NCI-H526 (cell line): ENCODE results near the gene ITGAL.
A peak's percentile ranks its signal among the peaks of the same experiment; 100 is the strongest.
"Not testable (repeated sequence)": the region's sequence is repeated elsewhere in the genome, so short reads cannot be mapped to it uniquely, and the experiment has no call there.

Experiments
- DNase-seq, 2 experiments: peaks; one replicate each; lab custom pipeline; 2025; lab: John Stamatoyannopoulos, UW

Gene ITGAL

DNA sequence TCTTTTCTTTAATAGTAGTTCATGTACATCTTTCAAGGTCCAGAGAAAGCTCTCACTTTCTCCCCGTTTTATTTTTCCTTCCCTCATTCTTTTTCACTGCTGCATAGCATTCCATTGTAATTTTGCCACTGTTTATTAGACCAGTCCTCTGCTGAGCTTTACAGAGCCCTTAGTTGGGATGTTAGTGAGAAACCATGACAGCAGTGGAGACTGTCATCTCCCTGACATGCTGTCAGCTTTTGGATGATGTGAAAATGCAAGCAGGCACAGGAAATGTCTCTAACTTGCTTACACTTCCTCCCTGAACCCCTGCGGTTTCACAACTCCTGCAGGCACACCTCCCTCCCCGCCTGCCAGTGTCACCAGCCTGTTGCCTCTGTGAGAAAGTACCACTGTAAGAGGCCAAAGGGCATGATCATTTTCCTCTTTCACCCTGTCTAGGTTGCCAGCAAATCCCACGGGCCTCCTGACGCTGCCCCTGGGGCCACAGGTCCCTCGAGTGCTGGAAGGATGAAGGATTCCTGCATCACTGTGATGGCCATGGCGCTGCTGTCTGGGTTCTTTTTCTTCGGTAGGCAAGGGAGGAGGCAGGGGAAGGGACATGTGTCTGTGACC lies at the start of gene ITGAL:
TSS of gene ITGAL (plus strand) at position 415 of the 615 bp plus-strand sequence. CDS start at position 511, 96 bp downstream.
- no peak for DNase-seq

DNA sequence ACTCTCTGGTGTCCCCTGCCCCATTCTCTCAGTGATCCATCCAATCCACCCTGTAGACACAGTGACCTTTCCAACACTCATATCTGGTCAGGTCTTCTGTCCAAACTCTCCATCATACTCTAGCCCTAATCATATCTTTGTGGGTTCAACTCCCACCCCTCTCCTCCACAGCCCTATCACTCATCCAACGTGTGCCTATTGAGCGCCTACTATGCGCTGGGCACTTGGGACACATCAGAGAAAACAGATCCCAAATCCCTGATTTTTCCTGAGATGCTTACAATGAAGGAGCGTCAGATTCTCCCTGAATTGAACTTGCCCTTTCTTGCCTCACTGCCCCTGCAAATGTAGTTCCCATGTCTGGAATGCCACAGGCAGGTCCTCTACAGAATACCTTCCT lies 44.5 kb upstream of the ITGAL start:
- no peak for DNase-seq

GRCh38 chr16:30429418-30429677 lies 43.2 kb upstream of the ITGAL start:
- DNase-seq, result no peak

DNA sequence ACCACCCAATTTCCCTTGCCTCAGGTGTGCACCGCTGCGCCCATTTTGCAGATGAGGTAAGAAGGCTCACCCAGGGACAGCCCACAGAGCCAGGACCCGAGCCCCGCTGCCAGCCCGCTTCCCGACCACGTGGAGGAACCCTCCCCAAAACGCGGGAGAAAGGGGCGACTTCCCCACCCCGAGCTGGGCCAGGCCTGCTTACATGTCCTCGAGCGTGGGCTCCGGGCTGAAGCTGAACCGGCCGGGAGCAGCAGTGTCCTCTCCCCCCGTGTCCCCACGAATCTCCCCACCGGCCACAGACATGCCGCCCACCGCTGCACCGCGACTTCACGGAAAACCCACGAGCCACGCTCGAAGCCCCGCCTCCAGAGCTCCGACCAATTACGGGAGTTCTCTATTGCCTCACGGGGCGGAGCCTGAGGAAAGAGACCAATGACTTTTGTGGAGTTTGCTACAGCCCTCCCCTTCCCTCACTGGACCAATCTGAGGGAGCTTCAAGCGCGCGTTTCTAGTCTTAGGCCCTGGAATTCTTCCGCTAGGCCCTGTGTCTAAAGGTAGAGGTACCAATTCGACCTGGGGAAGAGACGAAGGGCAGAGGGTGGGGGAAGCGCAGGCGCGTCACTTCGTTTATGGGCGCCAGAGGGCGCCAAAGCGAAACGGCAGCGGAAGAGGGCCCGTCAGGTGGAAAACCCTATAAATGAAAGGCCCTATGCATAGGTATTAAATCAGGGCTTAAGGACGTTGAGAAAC lies 42.7 kb upstream of the ITGAL start, which contains the start of gene DCTPP1:
TSS of gene DCTPP1 (minus strand) at position 353 of the 750 bp plus-strand sequence. CDS start at position 303, 50 bp downstream.
- peak; percentile 99 for DNase-seq

DNA sequence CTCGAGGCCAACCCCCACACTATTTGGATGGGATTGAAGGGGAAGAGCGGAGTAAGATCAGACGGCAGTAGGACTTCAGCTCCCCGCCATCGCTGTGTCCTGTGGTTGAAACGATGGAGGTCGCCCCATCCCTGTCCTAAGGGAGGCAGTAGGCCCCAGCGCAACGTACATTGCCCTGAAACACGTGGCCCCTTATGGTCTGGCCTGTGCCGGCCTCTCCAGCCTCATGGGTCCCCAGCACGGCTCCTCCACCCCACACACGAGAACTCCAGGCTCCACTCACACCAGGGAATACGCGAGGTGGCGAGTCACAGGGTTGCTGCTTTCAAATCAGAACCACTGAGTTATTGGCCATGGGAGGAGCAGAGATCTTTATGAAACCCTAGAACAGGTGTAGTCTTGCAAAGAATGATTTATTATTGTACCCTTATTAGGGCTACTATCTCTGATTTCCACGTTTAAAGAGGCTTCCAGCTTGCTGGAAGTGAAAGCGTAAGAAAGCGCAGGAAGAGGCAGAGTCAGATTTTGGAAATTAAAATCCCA lies 42.0 kb upstream of the ITGAL start:
- peak in 1 of 2 experiments; percentile 60 for DNase-seq

DNA sequence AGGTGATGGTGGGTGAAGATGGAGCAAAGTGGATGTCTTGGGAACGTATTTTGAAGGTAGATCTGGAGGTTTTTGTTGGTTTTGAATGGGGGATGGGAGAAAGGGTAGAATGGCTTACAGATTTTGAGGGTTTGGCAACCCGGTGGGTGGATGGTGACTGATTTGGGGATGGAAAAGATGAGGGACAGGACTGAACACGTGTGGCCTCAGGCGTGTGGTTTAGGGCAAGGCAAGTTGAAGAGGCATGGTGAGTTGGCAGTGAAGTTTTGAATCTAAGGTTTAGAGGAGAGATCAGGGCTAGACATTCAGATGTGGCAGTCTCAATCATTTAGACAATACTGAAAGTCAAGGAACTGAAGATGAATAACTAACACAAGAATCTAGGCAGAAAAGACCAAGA lies 37.7 kb upstream of the ITGAL start:
- no peak for DNase-seq

DNA sequence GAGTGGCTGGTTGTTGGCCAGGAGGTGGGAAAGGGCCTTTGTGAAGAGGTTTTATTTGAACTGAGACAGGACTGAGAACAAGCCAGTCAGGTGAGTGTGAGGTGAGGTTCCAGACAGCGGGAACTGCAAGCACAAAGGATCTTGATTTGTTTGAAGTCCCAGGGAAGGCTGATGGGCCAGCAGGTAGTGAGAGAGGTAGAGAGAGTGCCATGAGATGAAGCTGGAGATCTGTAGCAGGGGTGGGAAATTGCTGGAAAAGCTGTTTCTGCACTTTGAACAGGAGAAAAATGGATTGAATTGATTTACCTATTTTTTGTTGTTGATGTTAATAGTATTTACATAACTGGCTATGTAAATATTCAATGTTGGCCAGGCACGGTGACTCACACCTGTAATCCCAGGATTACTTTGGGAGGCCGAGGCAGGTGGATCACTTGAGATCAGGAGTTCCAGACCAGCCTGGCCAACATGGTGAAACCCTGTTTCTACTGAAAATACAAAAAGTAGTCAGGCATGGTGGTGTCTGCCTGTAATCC lies 35.0 kb upstream of the ITGAL start:
- DNase-seq, result peak; percentile 3 to 28

- no peak for DNase-seq
These were observed 33.7 kb upstream of the ITGAL start for GRCh38 chr16:30438835-30439234.

- DNase-seq, result no peak
These were observed 32.7 kb upstream of the ITGAL start for GRCh38 chr16:30439720-30440348.

DNA sequence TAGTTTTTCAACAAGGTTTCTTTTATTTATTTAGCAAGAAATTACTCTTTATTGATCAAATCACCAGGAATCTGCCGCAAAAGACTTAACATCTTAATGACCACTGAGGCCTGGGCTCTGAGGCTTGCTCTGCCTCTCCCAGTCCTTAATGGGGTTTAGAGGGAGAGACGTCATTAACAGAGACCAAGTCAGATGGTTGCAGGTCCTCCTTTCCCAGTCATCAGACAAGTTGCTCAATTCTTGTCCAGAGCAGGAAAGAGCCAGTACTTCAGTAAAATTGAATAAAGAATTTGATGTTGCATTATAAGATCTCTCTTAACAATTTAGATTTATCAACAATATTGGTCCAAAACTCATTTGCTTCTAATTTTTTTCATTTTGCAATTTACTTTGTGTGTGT lies 28.9 kb upstream of the ITGAL start:
- DNase-seq, result peak in 1 of 2 experiments; percentile 4

DNA sequence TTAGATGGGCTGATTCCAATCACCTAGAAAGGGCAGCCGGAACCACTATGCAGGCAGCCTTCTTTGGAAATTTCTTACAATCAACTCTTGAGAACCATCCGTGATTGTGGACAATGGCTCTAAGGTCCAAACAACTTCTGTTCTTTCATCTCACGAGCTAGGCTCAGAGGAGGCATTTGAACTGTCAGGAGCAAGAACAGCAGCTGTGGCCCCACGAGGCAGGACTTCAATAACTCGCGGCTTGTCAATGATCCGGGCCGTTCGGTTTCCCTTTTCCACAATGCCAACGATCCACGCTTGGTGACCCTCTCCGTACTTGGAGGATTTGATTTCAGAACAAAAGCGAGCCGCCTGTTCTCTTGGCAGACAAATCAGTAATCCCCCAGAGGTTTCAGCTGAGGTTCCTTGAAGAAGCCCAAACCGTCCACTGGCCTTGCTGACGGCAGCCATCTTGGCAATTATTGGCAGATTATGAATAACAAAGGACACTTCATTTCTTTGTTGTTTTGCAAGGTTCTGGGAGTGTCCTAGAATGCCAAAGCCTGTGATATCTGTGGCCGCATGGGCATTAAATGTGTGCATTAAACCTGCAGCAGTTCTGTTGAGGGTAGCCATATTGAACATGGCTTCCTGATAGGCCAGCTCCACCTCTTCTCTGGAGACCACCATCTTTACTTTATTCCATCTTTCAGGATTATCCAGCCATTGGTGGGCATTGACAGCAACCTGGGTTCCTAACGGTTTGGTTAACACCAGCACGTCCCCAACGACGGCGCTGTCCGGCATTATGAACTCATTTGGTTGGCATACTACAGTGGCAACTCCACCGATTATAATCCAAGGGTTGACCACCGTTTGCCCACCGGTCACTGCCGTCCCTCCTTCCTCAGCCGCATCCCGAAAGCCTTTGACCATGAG lies 28.1 kb upstream of the ITGAL start:
- peak in 1 of 2 experiments; percentile 47 for DNase-seq

GRCh38 chr16:30445149-30445407 lies 27.5 kb upstream of the ITGAL start:
- no peak for DNase-seq

DNA sequence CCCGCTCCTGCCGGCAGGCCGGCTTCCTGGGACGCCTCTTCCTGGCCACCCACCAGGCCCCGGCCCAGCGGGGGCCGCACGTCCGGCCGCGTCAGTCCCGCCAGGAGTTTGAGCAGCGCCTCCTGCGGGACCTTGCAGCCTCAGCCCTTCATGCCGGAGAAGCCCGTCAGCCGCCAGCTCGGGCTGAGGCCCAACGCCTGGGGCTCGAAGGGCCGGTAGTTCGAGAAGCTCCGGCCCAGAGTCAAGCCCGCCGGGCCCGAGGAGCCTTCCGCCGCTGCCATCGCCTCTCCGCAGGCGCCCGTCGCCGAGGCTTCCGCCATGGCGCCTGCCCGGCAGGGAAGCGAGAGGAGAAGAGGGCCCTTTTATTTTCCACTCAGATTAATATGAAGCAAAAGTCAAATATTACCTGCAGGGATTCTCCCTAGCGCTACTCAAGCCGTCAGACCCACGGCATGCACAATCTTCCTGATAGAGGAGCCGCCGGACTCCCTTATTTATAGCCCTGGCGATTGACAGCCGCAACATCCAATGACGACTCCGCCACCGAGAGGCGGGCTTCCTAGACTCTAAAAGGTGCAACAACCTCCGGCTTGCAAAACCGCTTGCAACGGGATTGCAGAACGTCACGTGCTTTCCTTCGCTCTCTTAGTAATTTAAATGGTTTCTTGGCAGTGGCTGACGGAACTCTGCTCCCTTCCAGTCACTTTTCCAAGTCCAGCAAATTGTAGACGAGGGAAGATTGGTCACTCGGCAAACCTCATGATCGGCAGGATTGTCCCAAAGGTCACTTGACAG lies 26.9 kb upstream of the ITGAL start, which contains the start of gene SEPHS2:
TSS of gene SEPHS2 (minus strand) at position 467 of the 795 bp plus-strand sequence. CDS start at position 320, 147 bp downstream.
- peak; percentile 96 to 98 for DNase-seq

GRCh38 chr16:30446203-30446595 lies 26.3 kb upstream of the ITGAL start:
- no peak for DNase-seq

DNA sequence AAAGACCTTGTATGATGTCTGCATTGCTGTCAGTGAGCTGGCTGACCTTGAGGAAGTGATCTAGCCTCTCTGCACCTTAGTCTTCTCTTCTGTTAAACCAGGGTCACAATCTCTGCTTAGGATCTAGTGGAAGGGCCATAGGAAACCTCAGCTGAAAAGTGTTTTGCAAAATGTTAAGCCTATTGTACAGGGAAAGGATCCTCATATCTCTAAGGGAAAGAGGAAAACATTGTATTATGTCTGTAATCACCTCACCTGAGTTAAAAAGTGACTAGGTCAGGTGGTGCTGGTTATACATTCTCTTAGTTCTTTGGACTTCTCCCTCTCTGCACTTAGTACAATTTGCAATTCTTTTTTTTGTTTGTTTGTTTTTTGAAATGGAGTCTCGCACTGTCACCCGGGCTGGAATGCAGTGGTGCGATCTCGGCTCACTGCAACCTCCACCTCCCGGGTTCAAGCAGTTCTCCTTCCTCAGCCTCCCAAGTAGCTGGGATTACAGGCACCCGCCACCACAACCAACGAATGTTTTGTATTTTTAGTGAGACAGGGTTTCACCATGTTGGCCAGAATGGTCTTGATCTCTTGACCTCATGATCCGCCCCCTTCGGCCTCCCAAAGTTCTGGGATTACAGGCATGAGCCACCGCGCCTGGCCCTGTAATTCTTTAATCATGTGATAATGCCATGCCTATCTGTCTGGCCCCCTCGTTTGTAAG lies 24.9 kb upstream of the ITGAL start:
- DNase-seq, result no peak

DNA sequence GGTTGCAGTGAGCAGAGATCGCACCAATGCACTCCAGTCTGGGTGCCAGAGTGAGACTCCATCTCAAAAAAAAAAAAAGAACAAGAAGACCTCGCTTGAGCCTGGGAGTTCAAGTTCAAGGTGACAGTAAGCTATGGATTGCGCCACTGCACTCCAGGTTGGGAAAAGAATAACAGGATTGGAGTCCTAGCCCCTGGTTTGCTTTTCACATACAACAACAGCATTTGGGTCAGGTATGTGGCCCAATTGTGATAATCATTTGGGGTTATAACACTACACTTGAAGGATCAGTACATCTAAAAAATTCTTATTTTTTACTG lies 23.5 kb upstream of the ITGAL start:
- no peak for DNase-seq

GRCh38 chr16:30452709-30453580 lies 19.6 kb upstream of the ITGAL start:
- DNase-seq, result not testable (repeated sequence)

DNA sequence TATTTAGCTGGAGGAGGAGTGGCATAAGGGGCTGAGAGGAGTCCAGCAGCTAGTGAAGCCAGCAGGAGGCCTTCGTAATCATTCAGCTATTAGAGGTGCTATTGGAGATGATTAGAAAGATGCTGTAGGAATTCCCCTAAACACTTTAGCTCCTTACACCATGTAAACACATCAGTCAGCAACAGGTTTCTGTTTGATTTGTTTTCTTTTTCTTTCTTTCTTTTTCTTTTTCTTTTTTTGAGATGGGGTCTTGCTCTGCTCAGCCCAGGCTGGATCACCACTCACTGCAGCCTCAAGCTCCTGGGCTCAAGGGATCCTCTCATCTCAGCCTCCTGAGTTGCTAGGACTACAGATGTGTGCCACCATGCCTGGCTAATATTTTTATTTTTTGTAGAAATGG lies 16.2 kb upstream of the ITGAL start:
- no peak for DNase-seq

GRCh38 chr16:30457256-30457655 lies 15.3 kb upstream of the ITGAL start:
- no peak for DNase-seq
